Omental fat pad (tissue), 4 donors: Measurements from ENCODE around the gene SLC8A3. TPM values are rescaled to one million over a fixed set of nuclear protein-coding genes. Genes with fewer than 3 reads are reported as not detected.

Source experiments
- ATAC-seq: fragments of 150-250 bp; one replicate; pipeline ENCODE4 v1.9.1; 2016; ENCODE audit warnings: mild to moderate bottlenecking, moderate library complexity; ENCODE audit not compliant: low FRiP score
- DNase-seq: peaks from one replicate; pipeline ENCODE4 v3.0.0-alpha.2; 2019; ENCODE audit warnings: low spot score
- CTCF ChIP-seq, 3 donors: fragments of 450-650 bp; IDR thresholded peaks; one replicate each; pipeline ENCODE4 v1.5.1; 2016 to 2017; ENCODE audit warnings: antibody characterized with exemption in 3 of 3, mild to moderate bottlenecking in 3 of 3, moderate library complexity in 2 of 3
- total RNA-seq, 4 donors: library from RNA; depleted of rRNA; stranded (reverse); fragments of >200 nt; gene quantifications; one replicate each; pipeline ENCODE4 v1.1.0, GENCODE V29; 2016

Gene SLC8A3
- total RNA-seq, 4 donors from 2014 or later = 0.09 to 0.79 (median 0.24) TPM; not detected in 1

GRCh38 chr14:70059545-70059944, 129.2 kb downstream of the SLC8A3 start:
- TF ChIP-seq CTCF (IDR thresholded peaks at IDR 0.05) = no peak
- ATAC-seq (no peak), DNase-seq (no peak)

- ATAC-seq (no peak), DNase-seq (no peak)
- TF ChIP-seq CTCF (IDR thresholded peaks at IDR 0.05) = no peak
Measured at GRCh38 chr14:70057519-70058136, 131.1 kb downstream of the SLC8A3 start.

GRCh38 chr14:70052990-70053389, 135.8 kb downstream of the SLC8A3 start:
- no peak for TF ChIP-seq CTCF (IDR thresholded peaks at IDR 0.05)
- no peak for DNase-seq
- ATAC-seq = no peak

- no peak for DNase-seq
- no peak for ATAC-seq
- no peak for TF ChIP-seq CTCF (IDR thresholded peaks at IDR 0.05)
Measured at GRCh38 chr14:70050136-70050535, 138.6 kb downstream of the SLC8A3 start.

- ATAC-seq (no peak), DNase-seq (no peak)
- TF ChIP-seq CTCF (IDR thresholded peaks at IDR 0.05) = no peak
Measured at GRCh38 chr14:70049605-70050004, 139.1 kb downstream of the SLC8A3 start.

- ATAC-seq (no peak), DNase-seq (no peak)
- no peak for TF ChIP-seq CTCF (IDR thresholded peaks at IDR 0.05)
Measured at GRCh38 chr14:70048313-70048654, 140.5 kb downstream of the SLC8A3 start.

GRCh38 chr14:70047598-70048312, 141.0 kb downstream of the SLC8A3 start:
- TF ChIP-seq CTCF (IDR thresholded peaks at IDR 0.05) = no peak
- ATAC-seq = no peak
- no peak for DNase-seq
